Measurements from ENCODE around the gene LOXHD1. TPM values are rescaled to one million over a fixed set of nuclear protein-coding genes. Genes with fewer than 3 reads are reported as not detected.

Gene LOXHD1
- total and polyA plus RNA-seq, 2 donors from 2014 or later, result 0.25 TPM; not detected in 1

- no peak for DNase-seq
- intact Hi-C loops (cut with DNase I), result loop anchor here (5.0 kb wide), 1 partner anchor 193 kb away; no protein-coding TSS in a partner anchor
- H3K9ac ChIP-seq (ENCODE audit: low read length in 3 of 3), result no peak overlapping the region
- H3K9me3 ChIP-seq (ENCODE audit: control insufficient read depth in 2 of 3, insufficient read depth in 1 of 3, low read length in 3 of 3), result no peaks in the 10 kb centered on the region
- no peak overlapping the region for H3K4me3 ChIP-seq (ENCODE audit: low read length in 3 of 3)
- no peaks in the 10 kb centered on the region for H3K36me3 ChIP-seq (ENCODE audit: control insufficient read depth in 2 of 3, insufficient read depth in 3 of 3, low read length in 3 of 3)
- H3K4me1 ChIP-seq (ENCODE audit: control insufficient read depth in 2 of 3, insufficient read depth in 2 of 3, low read depth in 1 of 3, low read length in 3 of 3), result no peaks in the 10 kb centered on the region
- no peak for TF ChIP-seq CTCF (IDR thresholded peaks at IDR 0.05; ENCODE audit: borderline replicate concordance, extremely low read depth, insufficient read depth)
- no peak overlapping the region for H3K27ac ChIP-seq (ENCODE audit: low read depth in 2 of 2, low read length in 2 of 2)
- H3K27me3 ChIP-seq (ENCODE audit: control insufficient read depth, insufficient read depth, low read length), result no peaks in the 10 kb centered on the region
- FAIRE-seq, result no peak
These were observed 181.6 kb downstream of the LOXHD1 start for GRCh38 chr18:46475390-46475752.

GRCh38 chr18:46474487-46475389, 182.3 kb downstream of the LOXHD1 start:
- Histone ChIP-seq H3K9me3 (ENCODE audit: control insufficient read depth in 2 of 3, insufficient read depth in 1 of 3, low read length in 3 of 3) (no peaks in the 10 kb centered on the region), H3K27me3 (ENCODE audit: control insufficient read depth, insufficient read depth, low read length) (no peaks in the 10 kb centered on the region), H3K9ac (ENCODE audit: low read length in 3 of 3) (no peak overlapping the region), H3K4me1 (ENCODE audit: control insufficient read depth in 2 of 3, insufficient read depth in 2 of 3, low read depth in 1 of 3, low read length in 3 of 3) (no peaks in the 10 kb centered on the region), H3K4me3 (ENCODE audit: low read length in 3 of 3) (no peak overlapping the region), H3K27ac (ENCODE audit: low read depth in 2 of 2, low read length in 2 of 2) (no peak overlapping the region), H3K36me3 (ENCODE audit: control insufficient read depth in 2 of 3, insufficient read depth in 3 of 3, low read length in 3 of 3) (no peaks in the 10 kb centered on the region)
- intact Hi-C loops (cut with DNase I), result loop anchor here (5.0 kb wide), 1 partner anchor 192 kb away; no protein-coding TSS in a partner anchor
- no peak for TF ChIP-seq CTCF (IDR thresholded peaks at IDR 0.05; ENCODE audit: borderline replicate concordance, extremely low read depth, insufficient read depth)
- FAIRE-seq (no peak), DNase-seq (peak in 2 of 5 donors; percentile 10 to 12)

- H3K9me3 ChIP-seq (ENCODE audit: control insufficient read depth in 2 of 3, insufficient read depth in 1 of 3, low read length in 3 of 3), result no peaks in the 10 kb centered on the region
- no peaks in the 10 kb centered on the region for H3K36me3 ChIP-seq (ENCODE audit: control insufficient read depth in 2 of 3, insufficient read depth in 3 of 3, low read length in 3 of 3)
- no peak for TF ChIP-seq CTCF (IDR thresholded peaks at IDR 0.05; ENCODE audit: borderline replicate concordance, extremely low read depth, insufficient read depth)
- intact Hi-C loops (cut with DNase I), result no loop called here
- H3K27ac ChIP-seq (ENCODE audit: low read depth in 2 of 2, low read length in 2 of 2), result no peak overlapping the region
- no peaks in the 10 kb centered on the region for H3K4me1 ChIP-seq (ENCODE audit: control insufficient read depth in 2 of 3, insufficient read depth in 2 of 3, low read depth in 1 of 3, low read length in 3 of 3)
- no peaks in the 10 kb centered on the region for H3K27me3 ChIP-seq (ENCODE audit: control insufficient read depth, insufficient read depth, low read length)
- no peak overlapping the region for H3K9ac ChIP-seq (ENCODE audit: low read length in 3 of 3)
- DNase-seq, result no peak
- H3K4me3 ChIP-seq (ENCODE audit: low read length in 3 of 3), result no peak overlapping the region
- FAIRE-seq, result no peak
These were observed 185.1 kb downstream of the LOXHD1 start for GRCh38 chr18:46471809-46472498.
